HepG2 (cell line): ENCODE data around the gene RERE. TPM values are rescaled to one million over a fixed set of nuclear protein-coding genes. Genes with fewer than 3 reads are reported as not detected.

ENCODE experiments used
- ATAC-seq: fragments of 200-7000 bp; cut with Tn5 transposase; 3 replicates; pipeline ENCODE4 v1.9.1; 2020; ENCODE audit warnings: mild to moderate bottlenecking, moderate library complexity
- BruUV-seq: library from RNA; stranded (reverse); fragments of 400-500 nt; replicated peaks from 2 replicates; lab custom pipeline; 2021; lab: Mats Ljungman, UMichigan
- CTCF ChIA-PET: fragments of 300-600 bp; formaldehyde crosslinking; extraction: SDS; loops from one replicate; lab custom pipeline; 2021; ENCODE audit warnings: low total read pairs, inconsistent platforms, low intra/inter-chr PET ratio; lab: Yijun Ruan, JAX
- POLR2A ChIA-PET: fragments of 350-600 bp; sonication (Branson Sonifier 250); formaldehyde crosslinking; loops from one replicate; lab custom pipeline; 2020; ENCODE audit warnings: antibody characterized with exemption, inconsistent platforms; lab: Yijun Ruan, JAX
- DNase-seq: peaks from one replicate; pipeline ENCODE4 v3.0.0-alpha.2; 2015; ENCODE audit warnings: low spot score
- FAIRE-seq: peaks from 3 replicates; lab custom pipeline; 2011; peaks lifted over from hg19 to GRCh38; lab: Jason Lieb, UNC
- H2AFZ ChIP-seq: one replicate; pipeline ENCODE4 v1.6.1; 2011; ENCODE audit warnings: low read length, inconsistent platforms
- H3K27ac ChIP-seq: fragments of 300-600 bp; 3 replicates; pipeline ENCODE4 v1.8.0; 2011; ENCODE audit warnings: mixed run types, mild to moderate bottlenecking, mixed read lengths, low read length, inconsistent platforms; ENCODE audit not compliant: insufficient read depth; ENCODE audit errors: extremely low read length
- H3K27me3 ChIP-seq, 2 experiments: fragments of 200-600 bp in 1 of 2; 2 replicates in 1 of 2; 3 replicates in 1 of 2; pipeline versions ENCODE4 v1.6.0 to v1.8.0; 2011; ENCODE audit warnings: low read length in 2 of 2, mild to moderate bottlenecking in 2 of 2, moderate library complexity in 2 of 2, inconsistent platforms in 1 of 2; ENCODE audit not compliant: insufficient read depth in 2 of 2, control insufficient read depth in 1 of 2
- H3K36me3 ChIP-seq, 2 experiments: fragments of 200-600 bp in 1 of 2; replicated peaks in 1 of 2; 2 replicates in 1 of 2; 3 replicates in 1 of 2; pipeline versions ENCODE4 v1.5.1 to v1.8.0; 2011; ENCODE audit warnings: low read length in 2 of 2, inconsistent platforms in 1 of 2; ENCODE audit not compliant: insufficient read depth in 2 of 2, control insufficient read depth in 1 of 2
- H3K4me1 ChIP-seq: 2 replicates; pipeline ENCODE4 v1.5.1; 2012; ENCODE audit warnings: low read length, inconsistent platforms; ENCODE audit not compliant: insufficient read depth
- H3K4me2 ChIP-seq: 2 replicates; pipeline ENCODE4 v1.6.0; 2011; ENCODE audit warnings: low read depth, low read length, inconsistent platforms
- H3K4me3 ChIP-seq, 3 experiments: fragments of 200-600 bp in 1 of 3; sonication (generic), shearing (Covaris generic) in 1 of 3; replicated peaks in 1 of 3; 2 replicates each; pipeline ENCODE4 v1.5.1; 2011 to 2016; ENCODE audit warnings: low read length in 3 of 3, inconsistent platforms in 2 of 3, low read depth in 2 of 3, mild to moderate bottlenecking in 2 of 3, control low read depth in 1 of 3, mixed read lengths in 1 of 3; ENCODE audit not compliant: insufficient read depth in 1 of 3
- H3K79me2 ChIP-seq: one replicate; pipeline ENCODE4 v1.6.1; 2011; ENCODE audit warnings: low read length, inconsistent platforms; ENCODE audit not compliant: insufficient read depth
- H3K9ac ChIP-seq: 2 replicates; pipeline ENCODE4 v1.6.0; 2011; ENCODE audit warnings: mild to moderate bottlenecking, low read depth, low read length, inconsistent platforms; ENCODE audit not compliant: insufficient read depth
- H3K9me3 ChIP-seq: 2 replicates; pipeline ENCODE4 v1.5.1; 2012; ENCODE audit warnings: mild to moderate bottlenecking, low read length
- H4K20me1 ChIP-seq: 2 replicates; pipeline ENCODE4 v1.6.0; 2011; ENCODE audit warnings: inconsistent platforms, mild to moderate bottlenecking, low read length, moderate library complexity; ENCODE audit not compliant: insufficient read depth
- ATF7 ChIP-seq, 2 experiments: fragments of 450-650 bp in 1 of 2; sonication (generic) in 1 of 2; formaldehyde crosslinking in 1 of 2; IDR thresholded peaks; 2 replicates each; pipeline versions ENCODE4 v1.4.0 to v1.6.1; 2016 to 2020; ENCODE audit warnings: antibody characterized with exemption in 1 of 2, mild to moderate bottlenecking in 1 of 2, missing genetic modification reagents in 1 of 2
- FOXA3 ChIP-seq: IDR thresholded peaks from 2 replicates; pipeline ENCODE4 v1.6.1; 2016; ENCODE audit warnings: missing genetic modification reagents, missing compliant biosample characterization
- RBM22 ChIP-seq: fragments of 200-400 bp; formaldehyde crosslinking; optimal IDR thresholded peaks from 2 replicates; pipeline ENCODE3; 2017; ENCODE audit warnings: mild to moderate bottlenecking, low read length, moderate library complexity
- RORA ChIP-seq: sonication (generic); formaldehyde crosslinking; IDR thresholded peaks from 2 replicates; pipeline ENCODE4 v1.5.0; 2020; ENCODE audit warnings: mild to moderate bottlenecking, missing genetic modification reagents, moderate library complexity
- ZBTB38 ChIP-seq: sonication (generic); formaldehyde crosslinking; IDR thresholded peaks from 2 replicates; pipeline ENCODE4 v1.5.1; 2020; ENCODE audit warnings: mild to moderate bottlenecking, missing genetic modification reagents
- ZFX ChIP-seq: sonication (generic); formaldehyde crosslinking; IDR thresholded peaks from 2 replicates; pipeline ENCODE4 v1.4.0; 2020; ENCODE audit warnings: mild to moderate bottlenecking, low read depth, missing genetic modification reagents, moderate library complexity
- ZNF235 ChIP-seq: sonication (generic); formaldehyde crosslinking; IDR thresholded peaks from 2 replicates; pipeline ENCODE4 v1.8.1; 2023; ENCODE audit warnings: mild to moderate bottlenecking, missing genetic modification reagents, borderline replicate concordance
- ZNF501 ChIP-seq: sonication (generic); formaldehyde crosslinking; IDR thresholded peaks from 2 replicates; pipeline ENCODE4 v1.5.1; 2020; ENCODE audit warnings: mild to moderate bottlenecking, moderate library complexity, missing genetic modification reagents
- ZNF687 ChIP-seq: sonication (generic); formaldehyde crosslinking; IDR thresholded peaks from 2 replicates; pipeline ENCODE4 v1.5.1; 2020; ENCODE audit warnings: mild to moderate bottlenecking, missing genetic modification reagents, moderate library complexity
- WGBS: methylation state at CpG from one replicate; pipeline ENCODE4 v1.1.6; 2017; ENCODE audit warnings: low lambda C conversion rate; 5-methylcytosine and 5-hydroxymethylcytosine counted together
- in situ Hi-C: cut with HindIII; loops from 2 replicates; pipeline ENCODE4 v1.10.0; 2017; ENCODE audit warnings: low pct_unique_long_range_greater_than_20kb; ENCODE audit not compliant: extremely low pct_ligation_motif_present
- intact Hi-C: fragments of 100-400 bp; cut with micrococcal nuclease; formaldehyde crosslinking; loops from one replicate; pipeline ENCODE4 v1.10.0; 2022; ENCODE audit not compliant: unreplicated experiment
- polyA plus RNA-seq, 8 experiments: library from polyadenylated mRNA; depleted of rRNA in 3 of 8; stranded (reverse) in 7 of 8; unstranded in 1 of 8; fragments of >200 nt; fragmentation: Illumina TruSeq in 4 of 8; extraction: Trizol in 4 of 8; gene quantifications; 2 replicates each; pipeline versions ENCODE4 v1.2.1 to v1.2.3, GENCODE V29; 2011 to 2016; ENCODE audit warnings: low read depth in 4 of 8, missing spikeins in 1 of 8, mixed read lengths in 1 of 8; ENCODE audit not compliant: insufficient read depth in 1 of 8
- total RNA-seq, 5 experiments: library from RNA; depleted of rRNA; stranded (reverse); fragments of >200 nt; fragmentation: Illumina TruSeq; extraction: Trizol; gene quantifications; 2 replicates each; pipeline ENCODE4 v1.2.3, GENCODE V29; 2016; ENCODE audit warnings: low read depth in 1 of 5
- TF ChIP-seq, protein P1 (sequence below): sonication (generic); formaldehyde crosslinking; IDR thresholded peaks from 2 replicates; pipeline ENCODE4 v1.4.0; 2020; ENCODE audit warnings: missing genetic modification reagents, low read depth, mild to moderate bottlenecking, borderline replicate concordance
- TF ChIP-seq, protein P2 (sequence below): sonication (generic); formaldehyde crosslinking; IDR thresholded peaks from 2 replicates; pipeline ENCODE4 v1.5.0; 2020; ENCODE audit warnings: missing genetic modification reagents, mild to moderate bottlenecking, borderline replicate concordance
- TF ChIP-seq, protein P3 (sequence below): sonication (generic); formaldehyde crosslinking; IDR thresholded peaks from 2 replicates; pipeline ENCODE4 v1.4.0; 2020; ENCODE audit warnings: mild to moderate bottlenecking, missing genetic modification reagents, borderline replicate concordance

RERE gene
- total and polyA plus RNA-seq, 2 of the 13 experiments (the other 11 are each of a cell fraction or from before 2014, with no cell fraction given): 18.3 to 21.9 TPM

DNA sequence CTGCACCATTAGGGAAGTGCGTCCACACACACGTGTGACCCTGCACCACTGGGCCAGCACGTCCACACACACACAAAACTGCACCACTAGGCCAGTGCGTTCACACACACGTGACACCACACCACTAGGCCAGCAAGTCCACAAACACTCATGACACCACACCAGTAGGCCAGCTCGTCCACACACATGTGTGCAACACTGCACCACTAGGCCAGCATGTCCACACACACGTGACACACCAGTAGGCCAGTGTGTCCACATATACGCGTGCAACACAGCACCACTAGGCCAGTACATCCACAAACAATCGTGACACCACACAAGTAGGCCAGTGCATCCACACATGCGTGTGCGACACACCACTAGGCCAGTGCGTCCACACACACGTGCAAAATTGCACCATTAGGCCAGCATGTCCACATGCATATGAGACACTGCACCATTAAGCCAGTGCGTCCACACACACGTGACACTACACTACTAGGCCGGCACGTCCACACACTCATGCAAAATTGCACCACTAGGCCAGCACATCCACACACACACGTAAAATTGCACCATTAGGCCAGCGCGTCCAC lies 264.5 kb downstream of the RERE start:
- ChIA-PET POLR2A (interaction anchor here (1.7 kb wide), 1 partner anchor 27 kb away, joined by 6 read pairs; no protein-coding TSS in a partner anchor), CTCF (no interaction called here)
- Histone ChIP-seq H3K36me3 (peaks cover 20 to 63% of the 10 kb centered on the region in 2 experiments), H3K27me3 (no peaks in the 10 kb centered on the region), H3K9me3 (no peaks in the 10 kb centered on the region), H3K4me3 (peak overlapping the region in 1 of 3 experiments; percentile 26; a peak in 1 of 6 replicates), H2AFZ (no peak overlapping the region), H3K27ac (peak overlapping the region; percentile 69), H3K4me1 (peaks cover 58% of the 10 kb centered on the region), H3K4me2 (peak overlapping the region; percentile 69), H4K20me1 (peaks cover 21% of the 10 kb centered on the region), H3K79me2 (peaks cover 67% of the 10 kb centered on the region), H3K9ac (peak overlapping the region; percentile 8; the same call in 1 of the 2 replicates)
- no TSS peak for BruUV-seq
- in situ Hi-C loops: loop anchor here (25.0 kb wide), 1 partner anchor 284 kb away; no protein-coding TSS in a partner anchor
- 97% methylated on average over 18 of the region's 21 CpGs for WGBS
- ATAC-seq: no peak
- intact Hi-C loops: no loop called here
- no peak for FAIRE-seq
- no peak for DNase-seq
- TF ChIP-seq ZNF687 (CRISPR knock-in tag): peak; percentile 61
- TF ChIP-seq ZBTB38 (CRISPR knock-in tag): peak; percentile 94; the same call in 1 of the 2 replicates
- peak; percentile 64 for TF ChIP-seq RBM22
- TF ChIP-seq ATF7 (IDR thresholded peaks at IDR 0.05): no peak
- peak; percentile 68; the same call in 1 of the 2 replicates for TF ChIP-seq ATF7 (CRISPR knock-in tag; IDR thresholded peaks at IDR 0.05)
- TF ChIP-seq, protein P1, sequence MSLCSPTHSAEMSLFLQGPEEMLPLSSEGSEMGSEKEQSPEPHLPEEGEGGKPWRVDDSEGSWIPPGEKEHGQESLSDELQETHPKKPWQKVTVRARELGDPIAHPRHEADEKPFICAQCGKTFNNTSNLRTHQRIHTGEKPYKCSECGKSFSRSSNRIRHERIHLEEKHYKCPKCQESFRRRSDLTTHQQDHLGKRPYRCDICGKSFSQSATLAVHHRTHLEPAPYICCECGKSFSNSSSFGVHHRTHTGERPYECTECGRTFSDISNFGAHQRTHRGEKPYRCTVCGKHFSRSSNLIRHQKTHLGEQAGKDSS (CRISPR knock-in tag): 0 out of 2 replicates have a peak, but pooled peaks have one; percentile 24
- TF ChIP-seq ZFX: peak; percentile 55
- TF ChIP-seq FOXA3 (CRISPR knock-in tag): no peak
- TF ChIP-seq ZNF501 (CRISPR knock-in tag): no peak
- TF ChIP-seq RORA: no peak
- TF ChIP-seq ZNF235: no peak
- TF ChIP-seq, protein P2, sequence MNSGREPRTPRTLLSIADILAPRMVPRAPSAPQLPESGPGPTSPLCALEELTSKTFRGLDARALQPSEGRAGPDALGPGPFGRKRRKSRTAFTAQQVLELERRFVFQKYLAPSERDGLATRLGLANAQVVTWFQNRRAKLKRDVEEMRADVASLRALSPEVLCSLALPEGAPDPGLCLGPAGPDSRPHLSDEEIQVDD (CRISPR knock-in tag): 0 out of 2 replicates have a peak, but pooled peaks have one; percentile 38
- TF ChIP-seq, protein P3, sequence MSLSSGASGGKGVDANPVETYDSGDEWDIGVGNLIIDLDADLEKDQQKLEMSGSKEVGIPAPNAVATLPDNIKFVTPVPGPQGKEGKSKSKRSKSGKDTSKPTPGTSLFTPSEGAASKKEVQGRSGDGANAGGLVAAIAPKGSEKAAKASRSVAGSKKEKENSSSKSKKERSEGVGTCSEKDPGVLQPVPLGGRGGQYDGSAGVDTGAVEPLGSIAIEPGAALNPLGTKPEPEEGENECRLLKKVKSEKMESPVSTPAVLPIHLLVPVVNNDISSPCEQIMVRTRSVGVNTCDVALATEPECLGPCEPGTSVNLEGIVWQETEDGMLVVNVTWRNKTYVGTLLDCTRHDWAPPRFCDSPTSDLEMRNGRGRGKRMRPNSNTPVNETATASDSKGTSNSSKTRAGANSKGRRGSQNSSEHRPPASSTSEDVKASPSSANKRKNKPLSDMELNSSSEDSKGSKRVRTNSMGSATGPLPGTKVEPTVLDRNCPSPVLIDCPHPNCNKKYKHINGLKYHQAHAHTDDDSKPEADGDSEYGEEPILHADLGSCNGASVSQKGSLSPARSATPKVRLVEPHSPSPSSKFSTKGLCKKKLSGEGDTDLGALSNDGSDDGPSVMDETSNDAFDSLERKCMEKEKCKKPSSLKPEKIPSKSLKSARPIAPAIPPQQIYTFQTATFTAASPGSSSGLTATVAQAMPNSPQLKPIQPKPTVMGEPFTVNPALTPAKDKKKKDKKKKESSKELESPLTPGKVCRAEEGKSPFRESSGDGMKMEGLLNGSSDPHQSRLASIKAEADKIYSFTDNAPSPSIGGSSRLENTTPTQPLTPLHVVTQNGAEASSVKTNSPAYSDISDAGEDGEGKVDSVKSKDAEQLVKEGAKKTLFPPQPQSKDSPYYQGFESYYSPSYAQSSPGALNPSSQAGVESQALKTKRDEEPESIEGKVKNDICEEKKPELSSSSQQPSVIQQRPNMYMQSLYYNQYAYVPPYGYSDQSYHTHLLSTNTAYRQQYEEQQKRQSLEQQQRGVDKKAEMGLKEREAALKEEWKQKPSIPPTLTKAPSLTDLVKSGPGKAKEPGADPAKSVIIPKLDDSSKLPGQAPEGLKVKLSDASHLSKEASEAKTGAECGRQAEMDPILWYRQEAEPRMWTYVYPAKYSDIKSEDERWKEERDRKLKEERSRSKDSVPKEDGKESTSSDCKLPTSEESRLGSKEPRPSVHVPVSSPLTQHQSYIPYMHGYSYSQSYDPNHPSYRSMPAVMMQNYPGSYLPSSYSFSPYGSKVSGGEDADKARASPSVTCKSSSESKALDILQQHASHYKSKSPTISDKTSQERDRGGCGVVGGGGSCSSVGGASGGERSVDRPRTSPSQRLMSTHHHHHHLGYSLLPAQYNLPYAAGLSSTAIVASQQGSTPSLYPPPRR (CRISPR knock-in tag): no peak
